ENCODE measurements around the gene PTPRM.

DNA sequence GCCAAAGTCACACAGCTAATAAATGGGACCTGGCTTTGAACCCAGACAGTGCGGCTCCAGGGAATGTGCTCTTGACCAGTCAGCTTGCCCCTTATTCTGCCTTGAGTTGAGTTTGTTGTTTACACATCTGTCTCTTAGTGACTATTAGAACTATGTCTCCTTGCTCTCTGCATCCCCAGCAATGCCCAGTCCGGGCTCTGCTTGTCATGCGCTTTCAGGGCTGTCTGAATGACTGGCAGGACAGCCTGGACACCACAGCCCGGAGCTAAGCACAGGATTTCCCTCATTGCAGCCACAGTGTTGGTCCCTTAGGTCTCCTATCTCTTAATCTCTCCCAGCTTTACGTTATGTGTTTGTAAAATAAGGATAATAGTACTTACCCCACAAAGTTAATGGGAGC, 795.7 kb downstream of the PTPRM start:
- TF ChIP-seq, protein P1, sequence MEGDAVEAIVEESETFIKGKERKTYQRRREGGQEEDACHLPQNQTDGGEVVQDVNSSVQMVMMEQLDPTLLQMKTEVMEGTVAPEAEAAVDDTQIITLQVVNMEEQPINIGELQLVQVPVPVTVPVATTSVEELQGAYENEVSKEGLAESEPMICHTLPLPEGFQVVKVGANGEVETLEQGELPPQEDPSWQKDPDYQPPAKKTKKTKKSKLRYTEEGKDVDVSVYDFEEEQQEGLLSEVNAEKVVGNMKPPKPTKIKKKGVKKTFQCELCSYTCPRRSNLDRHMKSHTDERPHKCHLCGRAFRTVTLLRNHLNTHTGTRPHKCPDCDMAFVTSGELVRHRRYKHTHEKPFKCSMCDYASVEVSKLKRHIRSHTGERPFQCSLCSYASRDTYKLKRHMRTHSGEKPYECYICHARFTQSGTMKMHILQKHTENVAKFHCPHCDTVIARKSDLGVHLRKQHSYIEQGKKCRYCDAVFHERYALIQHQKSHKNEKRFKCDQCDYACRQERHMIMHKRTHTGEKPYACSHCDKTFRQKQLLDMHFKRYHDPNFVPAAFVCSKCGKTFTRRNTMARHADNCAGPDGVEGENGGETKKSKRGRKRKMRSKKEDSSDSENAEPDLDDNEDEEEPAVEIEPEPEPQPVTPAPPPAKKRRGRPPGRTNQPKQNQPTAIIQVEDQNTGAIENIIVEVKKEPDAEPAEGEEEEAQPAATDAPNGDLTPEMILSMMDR (IDR thresholded peaks at IDR 0.05 in 2 of 3, conservative IDR thresholded peaks at IDR 0.05 in 1 of 3; ENCODE audit: borderline replicate concordance in 1 of 3, insufficient read depth in 1 of 3, low read depth in 2 of 3, low read length in 2 of 3): no peak
- no peak for TF ChIP-seq EZH2 (IDR thresholded peaks at IDR 0.05)
- TF ChIP-seq POLR2A (IDR thresholded peaks at IDR 0.05; ENCODE audit: borderline replicate concordance, extremely low read depth, insufficient read depth, insufficient read length): no peak
- TF ChIP-seq, protein P2, sequence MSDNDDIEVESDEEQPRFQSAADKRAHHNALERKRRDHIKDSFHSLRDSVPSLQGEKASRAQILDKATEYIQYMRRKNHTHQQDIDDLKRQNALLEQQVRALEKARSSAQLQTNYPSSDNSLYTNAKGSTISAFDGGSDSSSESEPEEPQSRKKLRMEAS (IDR thresholded peaks at IDR 0.05): no peak
- no peak for TF ChIP-seq YY1 (IDR thresholded peaks at IDR 0.05; ENCODE audit: extremely low read depth, insufficient replicate concordance, low read depth, low read length)
- TF ChIP-seq ZNF274 (IDR thresholded peaks at IDR 0.05; ENCODE audit: low read depth, low read length): no peak
- TF ChIP-seq, protein P3, sequence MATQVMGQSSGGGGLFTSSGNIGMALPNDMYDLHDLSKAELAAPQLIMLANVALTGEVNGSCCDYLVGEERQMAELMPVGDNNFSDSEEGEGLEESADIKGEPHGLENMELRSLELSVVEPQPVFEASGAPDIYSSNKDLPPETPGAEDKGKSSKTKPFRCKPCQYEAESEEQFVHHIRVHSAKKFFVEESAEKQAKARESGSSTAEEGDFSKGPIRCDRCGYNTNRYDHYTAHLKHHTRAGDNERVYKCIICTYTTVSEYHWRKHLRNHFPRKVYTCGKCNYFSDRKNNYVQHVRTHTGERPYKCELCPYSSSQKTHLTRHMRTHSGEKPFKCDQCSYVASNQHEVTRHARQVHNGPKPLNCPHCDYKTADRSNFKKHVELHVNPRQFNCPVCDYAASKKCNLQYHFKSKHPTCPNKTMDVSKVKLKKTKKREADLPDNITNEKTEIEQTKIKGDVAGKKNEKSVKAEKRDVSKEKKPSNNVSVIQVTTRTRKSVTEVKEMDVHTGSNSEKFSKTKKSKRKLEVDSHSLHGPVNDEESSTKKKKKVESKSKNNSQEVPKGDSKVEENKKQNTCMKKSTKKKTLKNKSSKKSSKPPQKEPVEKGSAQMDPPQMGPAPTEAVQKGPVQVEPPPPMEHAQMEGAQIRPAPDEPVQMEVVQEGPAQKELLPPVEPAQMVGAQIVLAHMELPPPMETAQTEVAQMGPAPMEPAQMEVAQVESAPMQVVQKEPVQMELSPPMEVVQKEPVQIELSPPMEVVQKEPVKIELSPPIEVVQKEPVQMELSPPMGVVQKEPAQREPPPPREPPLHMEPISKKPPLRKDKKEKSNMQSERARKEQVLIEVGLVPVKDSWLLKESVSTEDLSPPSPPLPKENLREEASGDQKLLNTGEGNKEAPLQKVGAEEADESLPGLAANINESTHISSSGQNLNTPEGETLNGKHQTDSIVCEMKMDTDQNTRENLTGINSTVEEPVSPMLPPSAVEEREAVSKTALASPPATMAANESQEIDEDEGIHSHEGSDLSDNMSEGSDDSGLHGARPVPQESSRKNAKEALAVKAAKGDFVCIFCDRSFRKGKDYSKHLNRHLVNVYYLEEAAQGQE (IDR thresholded peaks at IDR 0.05; ENCODE audit: low read depth): no peak
- TF ChIP-seq, protein P4, sequence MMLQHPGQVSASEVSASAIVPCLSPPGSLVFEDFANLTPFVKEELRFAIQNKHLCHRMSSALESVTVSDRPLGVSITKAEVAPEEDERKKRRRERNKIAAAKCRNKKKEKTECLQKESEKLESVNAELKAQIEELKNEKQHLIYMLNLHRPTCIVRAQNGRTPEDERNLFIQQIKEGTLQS (IDR thresholded peaks at IDR 0.05): no peak
- no peak for TF ChIP-seq POLR2AphosphoS5 (IDR thresholded peaks at IDR 0.05; ENCODE audit: low read depth, low read length)
- TF ChIP-seq, protein P5, sequence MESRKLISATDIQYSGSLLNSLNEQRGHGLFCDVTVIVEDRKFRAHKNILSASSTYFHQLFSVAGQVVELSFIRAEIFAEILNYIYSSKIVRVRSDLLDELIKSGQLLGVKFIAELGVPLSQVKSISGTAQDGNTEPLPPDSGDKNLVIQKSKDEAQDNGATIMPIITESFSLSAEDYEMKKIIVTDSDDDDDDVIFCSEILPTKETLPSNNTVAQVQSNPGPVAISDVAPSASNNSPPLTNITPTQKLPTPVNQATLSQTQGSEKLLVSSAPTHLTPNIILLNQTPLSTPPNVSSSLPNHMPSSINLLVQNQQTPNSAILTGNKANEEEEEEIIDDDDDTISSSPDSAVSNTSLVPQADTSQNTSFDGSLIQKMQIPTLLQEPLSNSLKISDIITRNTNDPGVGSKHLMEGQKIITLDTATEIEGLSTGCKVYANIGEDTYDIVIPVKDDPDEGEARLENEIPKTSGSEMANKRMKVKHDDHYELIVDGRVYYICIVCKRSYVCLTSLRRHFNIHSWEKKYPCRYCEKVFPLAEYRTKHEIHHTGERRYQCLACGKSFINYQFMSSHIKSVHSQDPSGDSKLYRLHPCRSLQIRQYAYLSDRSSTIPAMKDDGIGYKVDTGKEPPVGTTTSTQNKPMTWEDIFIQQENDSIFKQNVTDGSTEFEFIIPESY (IDR thresholded peaks at IDR 0.05; ENCODE audit: extremely low read depth, insufficient replicate concordance, low read length): no peak

Data from HCT116 (cell line).